CD1c-positive myeloid dendritic cell (primary cell): ENCODE data around the gene RGS19.

ENCODE experiments used
- DNase-seq: peaks from one replicate; pipeline ENCODE4 v3.0.0-alpha.2; 2016; ENCODE audit errors: extremely low spot score

Gene RGS19

DNA sequence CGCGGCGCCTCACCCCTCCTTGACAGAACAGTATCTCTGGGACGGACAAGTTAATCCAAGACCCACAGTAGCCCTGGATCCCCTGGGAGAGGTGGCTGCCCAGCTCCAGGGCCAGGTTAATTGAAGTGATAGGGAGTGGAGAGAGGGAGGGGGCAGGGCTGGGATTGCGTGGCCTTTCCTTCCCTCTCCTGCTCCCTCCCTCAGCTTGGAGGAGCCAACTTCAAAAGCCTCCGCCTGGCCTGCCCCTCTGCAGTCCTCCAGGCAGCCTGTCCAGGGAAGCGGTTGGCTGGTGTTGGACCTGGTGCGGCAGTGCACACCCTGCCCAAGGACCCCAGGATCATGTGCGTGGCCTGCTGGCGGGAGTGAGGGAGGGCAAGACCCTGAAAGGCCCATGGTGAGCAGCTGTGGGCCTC lies 43.4 kb downstream of the RGS19 start, which contains the start of gene C20orf204:
TSS of gene C20orf204 (plus strand) at position 250 of the 413 bp plus-strand sequence. CDS start at position 392, 142 bp downstream.
- DNase-seq = no peak

DNA sequence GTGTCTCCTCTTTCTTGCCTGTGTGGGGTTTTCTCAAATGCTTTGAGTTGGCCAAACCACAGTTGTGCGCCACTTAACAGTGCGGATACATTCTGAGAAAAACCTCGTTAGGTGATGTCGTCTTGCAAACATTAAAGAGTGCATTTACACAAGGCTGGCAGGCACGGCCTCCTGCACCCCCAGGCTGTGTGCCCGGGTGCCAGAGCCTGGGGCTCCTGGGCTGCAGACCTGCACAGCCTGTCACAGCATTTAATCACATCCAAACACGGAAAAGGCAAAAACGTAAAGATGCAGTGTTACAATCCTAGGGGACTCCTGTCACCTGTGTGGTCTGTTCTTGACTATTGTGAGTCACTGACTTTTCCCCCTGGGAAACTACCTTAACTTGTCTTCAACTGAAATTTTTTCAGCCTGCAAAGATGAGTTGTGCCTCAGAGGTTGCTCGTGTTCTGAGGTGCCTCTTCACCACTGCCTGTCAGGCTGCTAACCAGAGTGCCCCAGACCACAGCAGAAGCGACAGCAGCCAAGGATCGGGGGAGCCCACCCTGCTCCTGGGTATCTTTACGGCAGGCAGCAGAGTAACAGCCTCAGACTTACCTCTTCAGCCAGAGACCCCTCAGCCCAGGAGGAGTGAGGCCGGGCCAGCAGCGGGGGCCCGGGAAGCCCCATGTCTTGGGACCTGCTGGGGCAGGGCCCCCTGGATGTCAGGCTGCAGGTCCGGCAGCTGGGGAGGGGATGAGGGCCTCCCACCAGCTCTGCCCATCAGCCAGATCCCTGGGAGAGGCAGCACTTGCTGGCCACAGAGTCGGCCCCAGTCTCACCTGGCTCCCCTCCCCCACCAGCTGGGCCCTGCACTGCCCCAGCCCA lies 44.0 kb downstream of the RGS19 start:
- no peak for DNase-seq

DNA sequence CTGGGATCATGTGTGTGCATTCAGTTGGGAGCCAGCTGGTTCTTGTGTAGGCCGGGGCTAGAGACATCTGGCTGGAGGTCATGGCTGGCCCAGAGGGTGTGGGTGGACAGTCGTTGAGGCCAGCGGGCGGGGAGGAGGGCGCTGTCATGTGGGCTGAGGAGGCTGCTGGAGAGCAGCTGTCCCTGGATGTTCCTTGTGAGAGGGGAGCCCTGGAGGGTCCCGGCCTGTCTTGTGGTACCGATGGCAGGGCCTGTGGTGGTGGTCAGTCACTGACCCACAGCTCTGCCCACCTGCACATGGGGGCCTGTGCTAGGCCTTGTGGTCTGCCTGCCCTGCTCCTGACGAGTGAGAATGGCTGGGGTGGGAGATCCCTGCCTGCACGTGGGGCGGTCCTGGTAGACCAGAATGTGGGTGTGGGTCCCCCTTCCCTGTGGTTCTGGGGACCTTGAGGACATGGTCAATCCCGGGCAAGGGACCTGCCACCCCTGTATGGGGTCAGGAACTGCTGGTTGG lies 45.3 kb downstream of the RGS19 start:
- DNase-seq = no peak

DNA sequence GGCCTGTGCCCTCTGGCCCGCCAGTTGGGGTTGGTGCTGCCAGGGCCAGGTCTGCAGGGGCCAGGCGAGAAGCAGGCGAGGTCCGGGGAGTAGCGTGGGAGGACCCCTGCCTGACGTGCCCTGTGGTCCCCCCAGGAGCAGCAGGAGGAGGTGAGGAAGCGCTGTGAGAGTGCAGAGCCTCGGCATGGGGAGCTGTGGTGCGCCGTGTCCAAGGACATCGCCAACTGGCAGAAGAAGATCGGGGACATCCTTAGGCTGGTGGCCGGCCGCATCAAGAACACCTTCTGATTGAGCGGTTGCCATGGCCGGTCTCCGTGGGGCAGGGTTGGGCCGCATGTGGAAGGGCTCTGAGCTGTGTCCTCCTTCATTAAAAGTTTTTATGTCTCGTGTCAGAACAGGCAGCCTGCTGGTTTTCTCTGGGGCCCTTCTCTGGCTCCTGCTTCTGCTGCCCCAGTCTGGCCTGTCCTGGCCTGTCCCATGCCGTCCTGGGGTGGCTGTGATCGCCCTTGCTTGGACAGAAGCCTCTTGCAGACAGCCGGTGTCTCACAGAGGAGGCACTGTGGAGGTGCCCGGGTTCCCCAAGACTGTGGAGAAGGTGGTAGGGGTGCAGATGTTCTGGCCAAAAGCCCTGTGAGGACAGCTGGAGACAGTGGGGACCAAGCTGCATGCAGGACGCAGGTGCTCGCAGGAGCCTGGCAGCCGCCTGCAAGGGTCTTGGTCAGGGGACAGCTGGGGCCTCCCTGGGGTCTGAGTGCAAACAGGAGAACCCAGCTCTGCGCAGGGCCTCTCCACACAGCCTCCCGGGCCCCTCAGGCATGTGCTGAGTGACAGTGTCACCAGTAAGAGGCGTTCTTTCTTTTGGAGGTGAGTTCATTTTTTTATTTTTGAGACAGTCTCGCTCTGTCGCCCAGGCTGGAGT lies 46.4 kb downstream of the RGS19 start:
- no peak for DNase-seq

DNA sequence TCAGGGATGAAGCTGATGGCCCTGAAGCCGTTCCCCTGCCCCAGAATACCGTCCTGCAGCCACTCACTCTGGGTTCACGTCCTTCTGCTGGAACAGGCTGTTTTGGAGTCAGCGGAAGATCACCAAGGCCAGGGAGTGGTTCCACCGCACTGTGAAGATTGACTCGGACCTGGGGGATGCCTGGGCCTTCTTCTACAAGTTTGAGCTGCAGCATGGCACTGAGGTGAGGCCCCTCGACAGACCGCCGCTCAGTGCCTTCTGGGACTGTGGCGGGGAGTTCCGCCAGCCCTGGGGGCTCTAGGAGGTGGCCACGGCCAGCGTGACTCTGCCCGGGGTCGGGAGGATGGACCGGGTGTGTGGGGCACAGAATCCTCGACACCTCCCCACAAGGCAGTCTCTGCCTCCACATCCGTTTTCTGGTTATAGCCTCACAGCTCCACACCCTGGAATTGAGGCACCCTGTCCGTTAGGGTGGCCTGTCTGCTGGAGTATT lies 47.5 kb downstream of the RGS19 start:
- no peak for DNase-seq

DNA sequence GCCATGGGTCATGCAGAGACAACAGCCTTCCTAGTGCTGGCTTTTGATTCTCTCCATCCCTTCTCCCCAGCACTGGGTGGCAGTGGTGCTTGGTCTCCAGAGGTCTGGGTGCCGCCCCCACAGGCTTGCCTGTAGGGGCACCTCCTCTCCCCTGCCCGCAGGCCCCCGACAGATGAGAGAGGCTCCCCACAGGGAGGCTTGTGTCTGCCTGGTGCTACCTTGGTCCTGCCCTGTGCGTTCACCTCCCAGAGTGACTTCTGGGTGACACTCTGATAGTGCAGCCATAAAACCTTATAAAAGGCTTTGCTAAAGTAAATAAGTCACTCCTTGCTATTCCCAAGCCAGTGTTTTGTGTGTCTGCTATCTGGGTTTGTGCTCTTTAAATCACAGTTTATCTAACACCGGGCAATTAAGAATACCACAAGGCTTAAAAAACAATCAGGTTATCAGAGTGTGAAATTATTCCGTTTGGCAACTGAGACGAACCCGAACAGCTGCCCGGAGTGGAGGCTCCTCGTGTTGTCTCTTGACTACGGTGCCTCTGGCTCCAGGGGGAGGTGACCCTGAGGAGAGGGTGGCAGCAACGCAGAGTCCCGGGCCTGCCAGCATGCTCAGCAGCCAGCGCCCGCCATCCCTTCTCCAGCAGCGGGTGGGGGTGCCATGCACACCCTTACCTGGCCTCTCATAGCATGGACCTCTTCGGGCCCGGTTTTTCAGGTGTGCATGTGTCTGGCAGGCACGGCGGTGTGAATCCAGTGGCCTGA lies 48.8 kb downstream of the RGS19 start:
- no peak for DNase-seq

DNA sequence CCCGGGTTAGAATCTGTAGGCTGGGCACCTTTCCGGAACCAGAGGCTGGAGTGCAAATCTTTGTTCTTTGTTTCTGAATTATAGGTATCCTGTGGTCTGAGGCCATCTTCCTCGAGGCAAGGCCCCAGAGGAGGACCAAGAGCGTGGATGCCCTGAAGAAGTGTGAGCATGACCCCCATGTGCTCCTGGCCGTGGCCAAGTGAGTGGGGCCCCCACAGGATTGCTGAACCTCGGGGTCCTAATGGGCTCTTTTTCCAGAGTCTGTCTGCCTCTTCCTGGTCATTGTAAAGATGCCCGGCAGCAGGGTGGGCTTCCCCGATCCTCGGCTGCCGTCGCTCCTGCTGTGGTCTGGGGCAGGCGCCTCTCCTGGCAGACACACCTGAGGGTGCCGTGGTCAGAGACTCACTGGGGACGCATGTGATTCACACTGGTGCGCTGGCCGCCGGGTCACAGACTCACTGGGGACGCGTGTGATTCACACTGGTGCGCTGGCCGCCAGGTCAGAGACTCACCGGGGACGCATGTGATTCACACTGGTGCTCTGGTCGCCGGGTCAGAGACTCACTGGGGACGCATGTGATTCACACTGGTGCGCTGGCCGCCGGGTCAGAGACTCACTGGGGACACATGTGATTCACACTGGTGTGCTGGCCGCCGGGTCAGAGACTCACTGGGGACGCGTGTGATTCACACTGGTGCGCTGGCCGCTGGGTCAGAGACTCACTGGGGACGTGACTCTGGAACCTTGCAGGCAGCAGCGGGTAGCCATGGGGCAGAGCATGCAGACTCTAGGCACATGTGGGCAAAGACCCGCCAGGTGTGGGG lies 49.8 kb downstream of the RGS19 start:
- no peak for DNase-seq

DNA sequence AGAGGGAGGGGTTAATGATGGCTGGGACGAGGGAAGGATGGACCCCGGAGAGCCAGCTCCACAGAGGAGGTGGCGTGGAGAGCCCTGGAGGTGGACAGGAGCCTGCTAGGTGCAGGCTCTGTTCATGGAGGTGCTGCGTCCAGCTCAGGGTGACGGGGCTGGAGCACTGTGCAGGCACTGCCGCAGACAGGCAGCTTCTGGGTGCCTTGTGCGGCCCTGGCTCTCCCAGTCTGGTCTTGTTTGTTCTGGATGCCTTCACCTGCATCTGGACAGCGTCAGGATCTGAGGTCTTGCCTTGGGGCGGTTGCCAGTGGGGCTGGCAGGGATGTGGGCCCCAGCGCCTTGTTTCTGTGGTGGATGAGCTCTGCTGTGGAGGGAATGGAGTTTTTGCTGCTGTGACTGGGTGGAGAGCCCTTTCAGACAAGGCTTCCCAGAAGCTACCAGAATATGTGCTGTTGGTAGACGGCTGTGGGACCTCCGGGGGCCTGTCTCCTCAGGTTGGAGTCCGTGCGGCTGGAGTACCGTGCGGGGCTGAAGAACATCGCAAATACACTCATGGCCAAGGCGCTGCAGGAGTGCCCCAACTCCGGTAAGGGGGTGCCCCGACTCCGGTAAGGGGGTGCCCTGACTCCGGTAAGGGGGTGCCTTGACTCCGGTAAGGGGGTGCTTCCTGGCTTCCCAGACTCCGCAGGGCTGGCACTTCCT lies 51.2 kb downstream of the RGS19 start:
- no peak for DNase-seq

DNA sequence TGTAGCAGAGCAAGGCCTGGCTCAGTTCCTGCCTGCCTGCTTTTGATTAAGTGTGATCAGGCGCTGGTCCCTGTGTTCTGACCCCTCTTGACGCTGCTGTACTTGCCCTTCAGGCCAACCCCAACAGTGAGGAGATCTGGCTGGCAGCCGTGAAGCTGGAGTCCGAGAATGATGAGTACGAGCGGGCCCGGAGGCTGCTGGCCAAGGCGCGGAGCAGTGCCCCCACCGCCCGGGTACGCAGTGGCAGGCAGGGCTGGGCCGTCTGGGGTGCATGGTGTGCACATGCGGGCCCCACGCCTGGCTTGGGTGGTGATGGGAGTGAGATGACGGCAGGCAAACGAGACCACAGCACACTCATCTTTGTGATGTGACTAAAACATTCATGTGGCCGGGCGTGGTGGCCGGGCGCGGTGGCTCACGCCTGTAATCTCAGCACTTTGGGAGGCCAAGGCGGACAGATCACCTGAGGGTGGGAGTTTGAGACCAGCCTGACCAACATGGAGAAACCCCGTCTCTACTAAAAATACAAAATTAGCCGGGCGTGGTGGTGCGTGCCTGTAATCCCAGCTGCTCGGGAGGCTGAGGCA lies 53.4 kb downstream of the RGS19 start:
- no peak for DNase-seq

DNA sequence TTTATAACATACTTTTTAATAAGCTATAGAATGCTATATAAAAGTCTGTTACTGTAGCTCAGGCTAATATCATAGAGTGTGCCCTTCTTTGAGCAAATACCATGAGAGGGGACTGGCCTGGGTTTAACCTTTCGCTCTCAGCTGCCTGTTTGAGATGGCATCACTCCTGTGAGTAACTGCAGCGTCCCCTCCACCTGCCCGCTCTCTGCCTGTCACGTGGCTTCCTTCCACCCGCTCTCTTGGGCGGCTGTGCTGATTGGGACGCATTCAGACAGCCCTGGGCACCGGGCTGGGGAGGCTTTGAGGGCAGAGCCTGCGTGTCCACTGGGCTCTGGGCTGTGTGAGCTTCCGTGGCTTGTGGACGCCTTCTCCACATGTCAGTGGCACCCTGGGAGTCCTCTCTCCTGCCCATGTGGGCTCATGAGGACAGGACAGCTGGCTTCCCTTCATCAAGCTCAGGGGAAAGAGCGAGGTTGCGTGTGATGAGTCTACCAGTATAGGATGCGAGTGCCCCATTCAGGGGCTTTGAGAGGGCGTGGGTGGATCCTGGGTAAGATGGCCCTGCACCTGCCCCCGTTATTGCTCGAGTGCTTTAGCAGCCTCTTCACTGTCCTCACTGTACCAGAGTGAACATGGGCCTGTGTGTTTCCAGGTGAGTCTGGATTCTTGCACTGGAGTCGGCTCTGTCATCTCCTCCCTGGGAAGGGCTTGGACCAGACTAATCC lies 54.1 kb downstream of the RGS19 start:
- DNase-seq = no peak

DNA sequence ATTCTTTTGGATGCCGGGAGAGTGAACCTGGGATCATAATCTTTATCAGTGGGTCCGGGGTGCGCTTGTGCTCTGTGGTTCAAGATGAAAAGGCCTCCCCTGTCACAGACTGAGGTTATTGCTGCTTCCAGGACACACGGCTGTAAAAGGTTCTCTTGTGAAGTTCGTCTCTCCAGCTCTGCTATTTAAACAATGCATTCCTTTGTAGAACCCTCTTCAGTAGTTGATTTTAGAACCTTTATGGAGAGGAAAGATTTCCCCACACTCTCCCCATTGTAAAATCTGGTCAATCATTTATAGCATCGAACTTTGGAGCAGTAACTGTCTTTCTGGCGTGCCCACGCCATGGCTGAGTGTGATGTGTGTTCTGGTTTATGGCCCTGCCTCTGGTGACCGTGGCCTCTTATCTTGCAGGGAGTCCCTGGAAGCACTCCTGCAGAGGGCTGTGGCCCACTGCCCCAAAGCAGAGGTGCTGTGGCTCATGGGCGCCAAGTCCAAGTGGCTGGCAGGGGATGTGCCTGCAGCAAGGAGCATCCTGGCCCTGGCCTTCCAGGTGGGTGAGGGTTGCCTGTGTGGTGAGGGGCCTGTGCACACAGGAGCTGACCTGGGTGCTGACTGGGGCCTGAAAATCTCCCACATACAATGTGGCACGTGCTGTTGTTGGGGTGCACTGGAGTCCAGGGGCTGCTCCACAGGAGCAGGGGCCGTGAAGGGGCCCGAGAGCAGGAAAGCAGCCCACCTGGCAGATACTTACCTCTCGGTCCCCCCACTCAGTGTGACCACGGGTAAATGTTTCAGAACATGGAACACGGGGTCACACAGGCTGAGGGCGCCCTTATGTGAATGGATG lies 55.0 kb downstream of the RGS19 start:
- DNase-seq = no peak

DNA sequence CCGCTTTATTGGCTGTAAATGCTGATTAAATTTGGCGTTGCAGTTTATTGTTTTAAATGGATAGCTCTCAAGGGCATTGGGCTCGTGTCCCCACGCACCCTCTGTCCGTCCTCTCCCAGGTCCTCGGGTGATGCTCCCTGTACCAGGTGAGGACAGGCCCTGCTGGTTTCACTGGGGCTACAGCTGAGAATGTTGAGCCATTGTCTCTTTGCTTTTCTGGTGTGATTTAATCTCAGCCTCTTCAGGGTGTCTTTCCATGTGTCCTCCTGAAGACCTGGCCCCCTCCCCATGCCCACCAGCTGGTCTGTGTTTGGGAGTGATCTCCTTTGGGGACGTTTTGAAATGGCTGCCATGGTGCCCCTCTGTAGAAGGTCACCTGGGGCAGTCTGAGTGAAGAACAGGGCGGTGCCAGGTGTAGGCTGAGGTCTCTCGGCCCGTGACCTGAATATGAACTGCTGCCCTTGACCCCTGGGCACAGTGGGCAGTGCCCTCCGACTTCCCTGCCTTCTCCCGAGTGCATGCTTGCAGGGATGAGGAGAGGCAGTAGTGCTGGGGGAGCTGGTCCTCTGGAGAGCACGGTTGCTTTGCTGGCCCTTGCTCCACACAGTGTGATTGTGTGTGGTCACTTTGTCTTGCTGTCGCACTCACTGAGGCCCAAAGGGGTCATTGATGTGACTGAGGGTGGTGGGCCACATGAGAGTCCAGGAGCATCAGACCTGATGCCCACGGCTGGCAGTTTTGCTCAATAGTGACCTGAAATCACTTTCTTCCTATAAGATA lies 55.8 kb downstream of the RGS19 start:
- no peak for DNase-seq
